ENCODE results near the gene PRMT2.
"Not testable (repeated sequence)": the region's sequence is repeated elsewhere in the genome, so short reads cannot be mapped to it uniquely, and the experiment has no call there.

PRMT2 gene

DNA sequence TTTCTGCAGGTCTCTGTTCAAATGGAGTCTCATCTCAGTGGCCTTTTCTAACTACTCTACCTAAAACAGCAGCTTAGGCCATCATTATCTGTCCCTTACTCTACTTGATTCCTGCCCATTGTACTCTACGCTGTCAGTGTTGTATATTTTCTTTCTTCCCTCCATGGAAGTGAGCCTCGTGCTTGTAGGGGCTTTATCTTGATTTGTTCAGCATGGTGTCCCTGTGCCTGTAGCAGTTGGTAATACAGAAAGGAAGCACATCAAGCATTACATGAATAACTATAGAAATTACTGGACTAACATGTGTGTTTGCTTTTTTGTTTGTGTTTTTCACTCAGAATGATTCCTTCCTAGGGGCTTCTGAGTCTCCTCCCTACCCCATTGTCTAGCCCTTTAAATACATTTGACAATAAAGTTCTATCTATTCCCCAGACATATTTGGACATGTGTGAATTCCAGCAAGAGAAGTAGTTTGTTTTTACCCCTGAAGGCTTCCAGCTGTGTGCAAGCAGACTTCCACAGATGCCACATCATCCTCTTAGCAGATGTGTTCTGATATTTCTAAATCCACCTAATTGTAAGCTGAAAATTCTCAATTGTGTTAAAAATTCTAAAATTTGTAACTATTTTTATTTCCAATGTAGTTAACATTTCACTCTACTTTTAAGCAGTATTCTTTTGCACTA is 40.3 kb downstream of the PRMT2 start:
- FAIRE-seq, result no peak

DNA sequence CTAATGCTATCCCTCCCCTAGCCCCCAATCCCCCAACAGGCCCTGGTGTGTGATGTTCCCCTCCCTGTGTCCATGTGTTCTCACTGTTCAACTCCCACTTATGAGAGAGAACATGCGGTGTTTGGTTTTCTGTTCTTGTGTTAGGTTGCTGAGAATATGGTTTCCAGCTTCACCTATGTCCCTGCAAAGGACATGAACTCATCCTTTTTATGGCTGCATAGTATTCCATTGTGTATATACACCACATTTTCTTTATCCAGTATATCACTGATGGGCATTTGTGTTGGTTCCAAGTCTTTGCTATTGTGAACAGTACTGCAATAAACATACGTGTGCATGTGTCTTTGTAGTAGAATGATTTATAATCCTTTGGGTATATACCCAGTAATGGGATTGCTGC is 41.1 kb downstream of the PRMT2 start:
- FAIRE-seq, result not testable (repeated sequence)

DNA sequence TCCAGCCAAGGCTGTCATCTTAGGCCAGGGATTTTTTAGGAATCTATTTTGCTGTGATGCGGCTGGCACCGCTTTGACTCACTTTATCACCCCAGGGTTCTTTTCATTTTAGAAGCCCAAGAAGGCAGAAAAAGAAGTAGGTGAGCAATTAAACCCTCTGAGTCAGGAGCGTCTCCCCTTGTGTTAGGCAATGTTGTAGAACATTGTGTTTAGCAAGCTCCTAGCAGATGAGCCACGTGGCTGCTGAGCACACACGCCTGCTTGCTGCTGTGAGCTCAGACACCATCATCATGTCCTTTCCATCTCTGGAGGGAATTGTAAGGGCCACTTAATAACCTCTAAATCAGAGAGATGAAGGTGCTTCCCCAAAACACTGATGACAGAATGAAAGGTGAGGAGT is 46.1 kb downstream of the PRMT2 start:
- FAIRE-seq, result not testable (repeated sequence)

DNA sequence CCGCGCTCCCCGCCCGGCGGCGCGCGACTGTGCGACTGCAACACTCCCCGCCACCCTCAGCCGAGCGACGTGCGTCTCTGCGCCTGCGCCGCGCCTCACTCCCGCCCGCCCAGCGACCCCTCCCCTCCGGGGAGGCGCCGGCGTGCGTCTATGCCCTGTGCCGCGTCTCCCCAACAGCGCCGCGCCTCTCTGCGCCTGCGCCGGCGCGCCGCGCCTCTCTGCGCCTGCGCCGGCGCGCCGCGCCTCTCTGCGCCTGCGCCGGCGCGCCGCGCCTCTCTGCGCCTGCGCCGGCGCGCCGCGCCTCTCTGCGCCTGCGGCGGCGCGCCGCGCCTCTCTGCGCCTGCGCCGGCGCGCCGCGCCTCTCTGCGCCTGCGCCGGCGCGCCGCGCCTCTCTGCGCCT is 63.2 kb downstream of the PRMT2 start:
- not testable (repeated sequence) for FAIRE-seq

DNA sequence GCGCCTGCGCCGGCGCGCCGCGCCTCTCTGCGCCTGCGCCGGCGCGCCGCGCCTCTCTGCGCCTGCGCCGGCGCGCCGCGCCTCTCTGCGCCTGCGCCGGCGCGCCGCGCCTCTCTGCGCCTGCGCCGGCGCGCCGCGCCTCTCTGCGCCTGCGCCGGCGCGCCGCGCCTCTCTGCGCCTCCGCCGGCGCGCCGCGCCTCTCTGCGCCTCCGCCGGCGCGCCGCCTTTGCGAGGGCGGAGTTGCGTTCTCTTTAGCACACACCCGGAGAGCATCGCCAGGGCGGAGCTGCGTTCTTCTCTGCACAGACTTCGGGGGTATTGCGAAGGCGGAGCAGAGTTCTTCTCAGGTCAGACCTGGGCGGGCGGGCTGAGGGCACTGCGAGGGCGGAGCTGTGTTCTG is 63.6 kb downstream of the PRMT2 start:
- FAIRE-seq, result not testable (repeated sequence)

Measured in endometrium (tissue), 2 donors.